ENCODE results near the gene ESYT2.

Gene ESYT2

GRCh38 chr7:158749396-158749795, 79.9 kb downstream of the ESYT2 start:
- H3K4me3 ChIP-seq (ENCODE audit: control insufficient read depth, low read depth, low read length) = no peak overlapping the region
- TF ChIP-seq, protein P1, sequence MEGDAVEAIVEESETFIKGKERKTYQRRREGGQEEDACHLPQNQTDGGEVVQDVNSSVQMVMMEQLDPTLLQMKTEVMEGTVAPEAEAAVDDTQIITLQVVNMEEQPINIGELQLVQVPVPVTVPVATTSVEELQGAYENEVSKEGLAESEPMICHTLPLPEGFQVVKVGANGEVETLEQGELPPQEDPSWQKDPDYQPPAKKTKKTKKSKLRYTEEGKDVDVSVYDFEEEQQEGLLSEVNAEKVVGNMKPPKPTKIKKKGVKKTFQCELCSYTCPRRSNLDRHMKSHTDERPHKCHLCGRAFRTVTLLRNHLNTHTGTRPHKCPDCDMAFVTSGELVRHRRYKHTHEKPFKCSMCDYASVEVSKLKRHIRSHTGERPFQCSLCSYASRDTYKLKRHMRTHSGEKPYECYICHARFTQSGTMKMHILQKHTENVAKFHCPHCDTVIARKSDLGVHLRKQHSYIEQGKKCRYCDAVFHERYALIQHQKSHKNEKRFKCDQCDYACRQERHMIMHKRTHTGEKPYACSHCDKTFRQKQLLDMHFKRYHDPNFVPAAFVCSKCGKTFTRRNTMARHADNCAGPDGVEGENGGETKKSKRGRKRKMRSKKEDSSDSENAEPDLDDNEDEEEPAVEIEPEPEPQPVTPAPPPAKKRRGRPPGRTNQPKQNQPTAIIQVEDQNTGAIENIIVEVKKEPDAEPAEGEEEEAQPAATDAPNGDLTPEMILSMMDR (IDR thresholded peaks at IDR 0.05; ENCODE audit: control insufficient read depth, insufficient read depth, low read depth, low read length, missing control alignments) = no peak
- DNase-seq (ENCODE audit: low read depth) = no peak

GRCh38 chr7:158748335-158748734, 81.0 kb downstream of the ESYT2 start:
- no peak for DNase-seq (ENCODE audit: low read depth)
- TF ChIP-seq, protein P1 (IDR thresholded peaks at IDR 0.05; ENCODE audit: control insufficient read depth, insufficient read depth, low read depth, low read length, missing control alignments) = no peak
- no peak overlapping the region for H3K4me3 ChIP-seq (ENCODE audit: control insufficient read depth, low read depth, low read length)

GRCh38 chr7:158747408-158747807, 81.9 kb downstream of the ESYT2 start:
- no peak overlapping the region for H3K4me3 ChIP-seq (ENCODE audit: control insufficient read depth, low read depth, low read length)
- DNase-seq (ENCODE audit: low read depth) = no peak
- TF ChIP-seq, protein P1 (IDR thresholded peaks at IDR 0.05; ENCODE audit: control insufficient read depth, insufficient read depth, low read depth, low read length, missing control alignments) = no peak

DNA sequence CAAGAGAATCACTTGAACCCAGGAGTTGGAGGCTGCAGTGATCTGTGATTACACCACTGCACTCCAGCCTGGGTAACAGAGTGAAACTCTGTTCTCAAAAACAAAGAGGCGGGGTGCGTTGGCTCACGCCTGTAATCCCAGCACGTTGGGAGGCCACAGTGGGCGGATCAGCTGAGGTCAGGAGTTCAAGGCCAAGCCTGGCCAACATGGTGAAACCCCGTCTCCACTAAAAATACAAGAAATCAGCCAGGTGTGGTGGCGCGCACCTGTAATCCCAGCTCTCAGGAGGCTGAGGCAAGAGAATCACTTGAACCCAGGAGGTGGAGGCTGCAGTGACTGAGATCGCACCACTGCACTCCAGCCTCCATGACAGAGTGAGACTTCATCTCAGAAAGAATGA, 82.4 kb downstream of the ESYT2 start:
- no peak for DNase-seq (ENCODE audit: low read depth)
- H3K4me3 ChIP-seq (ENCODE audit: control insufficient read depth, low read depth, low read length) = no peak overlapping the region
- TF ChIP-seq, protein P1 (IDR thresholded peaks at IDR 0.05; ENCODE audit: control insufficient read depth, insufficient read depth, low read depth, low read length, missing control alignments) = no peak

GRCh38 chr7:158745057-158745715, 84.1 kb downstream of the ESYT2 start:
- no peak for DNase-seq (ENCODE audit: low read depth)
- no peak overlapping the region for H3K4me3 ChIP-seq (ENCODE audit: control insufficient read depth, low read depth, low read length)
- TF ChIP-seq, protein P1 (IDR thresholded peaks at IDR 0.05; ENCODE audit: control insufficient read depth, insufficient read depth, low read depth, low read length, missing control alignments) = no peak

GRCh38 chr7:158744070-158744469, 85.2 kb downstream of the ESYT2 start:
- TF ChIP-seq, protein P1 (IDR thresholded peaks at IDR 0.05; ENCODE audit: control insufficient read depth, insufficient read depth, low read depth, low read length, missing control alignments) = no peak
- DNase-seq (ENCODE audit: low read depth) = no peak
- no peak overlapping the region for H3K4me3 ChIP-seq (ENCODE audit: control insufficient read depth, low read depth, low read length)
